Activated naive CD8-positive, alpha-beta T cell treated with anti-CD3 and anti-CD28 coated beads for 36 hours (primary cell): ENCODE measurements around the gene HLA-E. TPM values are rescaled to one million over a fixed set of nuclear protein-coding genes. Genes with fewer than 3 reads are reported as not detected.
A peak's percentile ranks its signal among the peaks of the same experiment; 100 is the strongest.
"Not testable (repeated sequence)": the region's sequence is repeated elsewhere in the genome, so short reads cannot be mapped to it uniquely, and the experiment has no call there.

Experiments used
- DNase-seq: peaks from one replicate; pipeline ENCODE4 v3.0.0; 2021
- H3K27ac Mint-ChIP-seq: one replicate; pipeline ENCODE4 v1.8.0; 2022; ENCODE audit warnings: mild to moderate bottlenecking, moderate library complexity, mixed read lengths
- H3K27me3 Mint-ChIP-seq: one replicate; pipeline ENCODE4 v1.8.0; 2022; ENCODE audit warnings: mild to moderate bottlenecking, mixed read lengths
- H3K36me3 Mint-ChIP-seq: one replicate; pipeline ENCODE4 v1.8.0; 2021; ENCODE audit warnings: mild to moderate bottlenecking, mixed read lengths
- H3K4me1 Mint-ChIP-seq: one replicate; pipeline ENCODE4 v1.8.0; 2021; ENCODE audit warnings: mixed read lengths
- H3K4me3 Mint-ChIP-seq: one replicate; pipeline ENCODE4 v1.8.0; 2022; ENCODE audit warnings: mild to moderate bottlenecking, moderate library complexity, mixed read lengths
- H3K9me3 Mint-ChIP-seq: one replicate; pipeline ENCODE4 v1.8.0; 2022; ENCODE audit warnings: mixed read lengths
- total RNA-seq, 2 experiments: library from RNA; stranded (reverse); gene quantifications; one replicate each; pipeline ENCODE4 v1.2.3, GENCODE V29; 2021

HLA-E gene
- total RNA-seq, 2 experiments from 2014 or later: 481 to 482 TPM

DNA sequence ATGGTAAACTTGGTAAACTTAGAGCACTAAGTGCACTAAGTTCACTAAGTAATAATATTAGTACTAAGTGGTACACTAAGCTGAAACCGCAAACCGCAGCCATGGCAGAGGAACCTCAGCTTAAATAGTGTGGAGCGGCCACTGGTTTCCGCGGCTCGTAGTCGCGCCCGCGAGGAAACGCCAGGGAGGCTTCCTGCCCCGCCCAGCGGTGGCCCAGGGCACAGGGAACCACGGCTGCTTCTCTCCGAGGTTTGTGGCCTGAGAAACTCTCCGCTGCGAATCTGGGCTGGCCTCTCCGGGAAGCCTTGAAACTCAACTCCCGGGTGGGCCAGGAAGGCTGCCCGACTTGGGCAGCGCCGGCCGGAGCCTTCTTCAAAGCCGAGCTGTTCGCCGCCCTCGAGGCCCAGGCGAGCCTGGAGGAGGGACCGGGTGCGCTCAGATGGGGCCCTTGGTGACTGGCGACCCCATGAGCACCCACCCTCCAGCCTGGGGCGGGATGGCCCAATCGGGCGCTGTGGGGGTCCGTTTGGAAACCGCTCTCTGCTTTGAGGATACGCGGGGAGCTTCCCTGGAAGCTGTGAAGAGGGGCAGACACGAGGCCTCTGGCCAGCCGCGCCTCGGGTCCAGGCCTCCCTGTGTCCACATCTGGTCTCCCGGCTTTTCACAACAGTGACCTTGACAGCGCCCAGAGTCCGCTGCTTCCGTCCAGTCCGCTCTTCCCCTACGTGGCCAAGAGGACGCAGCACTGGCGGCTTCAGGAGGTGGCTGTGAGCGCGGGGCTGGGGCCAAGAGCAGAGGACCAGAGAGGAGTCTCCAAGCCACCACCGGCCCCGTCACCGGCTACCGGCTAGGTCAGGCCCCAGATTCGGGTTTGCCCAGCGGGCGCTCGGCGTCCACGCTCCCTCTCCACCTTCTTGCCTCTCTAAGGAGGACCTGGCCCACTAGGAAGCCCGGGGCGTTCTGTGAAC, 25.4 kb upstream of the HLA-E start:
- peaks cover 90% of the 10 kb centered on the region for H3K27me3 Mint-ChIP-seq
- H3K4me1 Mint-ChIP-seq: peaks cover 27% of the 10 kb centered on the region
- H3K27ac Mint-ChIP-seq: no peak overlapping the region
- H3K9me3 Mint-ChIP-seq: peaks cover 13% of the 10 kb centered on the region
- no peaks in the 10 kb centered on the region for H3K36me3 Mint-ChIP-seq
- peak; percentile 70 for DNase-seq
- H3K4me3 Mint-ChIP-seq: no peak overlapping the region

GRCh38 chr6:30465595-30466306, 23.6 kb upstream of the HLA-E start:
- H3K4me1 Mint-ChIP-seq: peaks cover 27% of the 10 kb centered on the region
- no peaks in the 10 kb centered on the region for H3K9me3 Mint-ChIP-seq
- no peak overlapping the region for H3K27ac Mint-ChIP-seq
- peaks cover 86% of the 10 kb centered on the region for H3K27me3 Mint-ChIP-seq
- H3K4me3 Mint-ChIP-seq: peak overlapping the region; percentile 30
- H3K36me3 Mint-ChIP-seq: no peaks in the 10 kb centered on the region
- no peak for DNase-seq

- no peak for DNase-seq
- Mint-ChIP-seq H3K27me3 (peaks cover 78% of the 10 kb centered on the region), H3K4me1 (peaks cover 9% of the 10 kb centered on the region), H3K36me3 (no peaks in the 10 kb centered on the region), H3K27ac (no peak overlapping the region), H3K9me3 (no peaks in the 10 kb centered on the region), H3K4me3 (no peak overlapping the region)
These were observed 18.3 kb upstream of the HLA-E start for GRCh38 chr6:30470968-30471367.

DNA sequence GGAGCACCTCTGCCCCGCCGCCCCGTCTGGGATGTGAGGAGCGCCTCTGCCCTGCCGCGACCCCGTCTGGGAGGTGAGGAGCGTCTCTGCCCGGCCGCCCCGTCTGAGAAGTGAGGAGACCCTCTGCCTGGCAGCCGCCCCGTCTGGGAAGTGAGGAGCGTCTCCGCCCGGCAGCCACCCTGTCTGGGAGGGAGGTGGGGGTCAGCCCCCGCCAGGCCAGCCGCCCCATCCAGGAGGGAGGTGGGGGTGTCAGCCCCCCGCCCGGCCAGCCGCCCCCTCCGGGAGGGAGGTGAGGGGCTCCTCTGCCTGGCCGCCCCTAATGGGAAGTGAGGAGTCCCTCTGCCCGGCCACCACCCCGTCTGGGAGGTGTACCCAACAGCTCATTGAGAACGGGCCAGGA, 14.2 kb upstream of the HLA-E start:
- H3K4me3 Mint-ChIP-seq, H3K27ac Mint-ChIP-seq, DNase-seq, H3K4me1 Mint-ChIP-seq, H3K36me3 Mint-ChIP-seq, H3K9me3 Mint-ChIP-seq: not testable (repeated sequence)
- peaks cover 83% of the 10 kb centered on the region for H3K27me3 Mint-ChIP-seq

GRCh38 chr6:30480536-30481156, 8.7 kb upstream of the HLA-E start:
- Mint-ChIP-seq H3K9me3 (no peaks in the 10 kb centered on the region), H3K4me1 (peaks cover 24% of the 10 kb centered on the region), H3K4me3 (peak overlapping the region; percentile 25), H3K27me3 (peaks cover 71% of the 10 kb centered on the region), H3K36me3 (no peaks in the 10 kb centered on the region), H3K27ac (no peak overlapping the region)
- DNase-seq: peak; percentile 52

- no peaks in the 10 kb centered on the region for H3K36me3 Mint-ChIP-seq
- no peak overlapping the region for H3K27ac Mint-ChIP-seq
- H3K4me1 Mint-ChIP-seq: peaks cover 30% of the 10 kb centered on the region
- peaks cover 66% of the 10 kb centered on the region for H3K27me3 Mint-ChIP-seq
- peak overlapping the region; percentile 36 for H3K4me3 Mint-ChIP-seq
- no peaks in the 10 kb centered on the region for H3K9me3 Mint-ChIP-seq
- DNase-seq: peak; percentile 36
These were observed 7.9 kb upstream of the HLA-E start for GRCh38 chr6:30481211-30481964.

DNA sequence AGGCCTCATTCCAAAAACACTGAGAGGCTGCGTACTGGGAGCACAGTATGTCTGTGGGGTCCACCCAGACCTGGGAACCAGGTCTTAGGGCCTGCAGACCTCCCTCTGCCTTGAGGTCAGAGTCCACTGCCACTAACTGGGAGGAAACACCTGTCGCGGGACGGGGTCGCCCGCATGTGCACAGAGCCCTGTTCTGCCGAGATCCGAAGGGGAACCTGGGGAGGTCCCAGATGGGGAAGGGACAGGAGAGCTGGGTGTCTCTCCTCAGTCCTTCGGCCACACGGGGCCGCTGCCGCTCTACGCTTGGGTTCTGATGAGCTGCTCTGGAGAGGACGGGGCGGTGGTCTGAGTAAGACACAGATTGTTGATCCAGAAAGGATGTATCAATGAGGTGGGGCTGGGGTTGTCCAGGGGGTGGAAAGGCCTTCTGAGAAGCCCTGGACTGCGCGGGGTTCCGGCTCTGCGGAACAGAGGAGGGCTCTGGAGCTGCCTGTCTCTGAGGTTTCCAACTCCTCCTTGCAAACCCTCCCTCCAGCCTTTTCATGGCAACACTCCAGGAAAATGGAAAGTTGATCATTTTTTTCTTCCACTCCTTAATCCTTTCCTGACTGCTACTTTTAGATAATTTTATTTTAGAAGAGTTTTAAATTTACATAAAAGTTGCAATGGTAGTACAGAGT, 7.2 kb upstream of the HLA-E start:
- peak overlapping the region; percentile 36 for H3K4me3 Mint-ChIP-seq
- H3K27ac Mint-ChIP-seq, H3K9me3 Mint-ChIP-seq, H3K36me3 Mint-ChIP-seq: not testable (repeated sequence)
- peak; percentile 84 for DNase-seq
- peaks cover 37% of the 10 kb centered on the region for H3K4me1 Mint-ChIP-seq
- H3K27me3 Mint-ChIP-seq: peaks cover 59% of the 10 kb centered on the region

DNA sequence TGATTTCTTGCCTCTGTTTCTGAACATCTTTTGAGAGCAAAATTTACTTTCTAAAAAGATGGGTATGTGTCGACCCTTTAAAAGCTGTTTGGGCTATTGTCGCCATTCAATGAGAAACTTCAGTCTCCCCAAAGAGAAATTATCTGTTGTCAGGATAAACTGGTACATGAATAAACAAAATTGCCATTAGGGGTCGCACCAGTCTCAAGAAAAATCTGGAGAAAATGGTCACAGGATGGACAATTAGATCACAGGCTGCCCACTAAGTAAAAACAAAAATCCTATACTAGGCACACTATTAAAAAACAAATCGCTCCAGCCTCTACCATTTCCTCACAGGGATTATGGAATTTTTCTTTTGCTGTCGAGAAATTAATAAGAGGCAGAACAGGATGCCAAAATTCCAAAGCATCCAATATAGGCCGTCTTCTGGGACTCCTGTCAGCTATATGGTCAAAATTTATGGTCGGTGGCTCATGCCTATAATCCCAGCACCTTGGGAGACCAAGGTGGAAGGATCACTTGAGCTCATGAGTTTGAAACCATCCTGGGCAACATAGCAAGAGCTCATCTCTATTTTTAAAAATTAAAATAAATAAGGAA, 5.5 kb upstream of the HLA-E start:
- Mint-ChIP-seq H3K36me3 (peaks cover 4% of the 10 kb centered on the region), H3K9me3 (peaks cover 4% of the 10 kb centered on the region), H3K27me3 (peaks cover 42% of the 10 kb centered on the region), H3K4me1 (peaks cover 44% of the 10 kb centered on the region), H3K4me3 (no peak overlapping the region), H3K27ac (no peak overlapping the region)
- DNase-seq: no peak

DNA sequence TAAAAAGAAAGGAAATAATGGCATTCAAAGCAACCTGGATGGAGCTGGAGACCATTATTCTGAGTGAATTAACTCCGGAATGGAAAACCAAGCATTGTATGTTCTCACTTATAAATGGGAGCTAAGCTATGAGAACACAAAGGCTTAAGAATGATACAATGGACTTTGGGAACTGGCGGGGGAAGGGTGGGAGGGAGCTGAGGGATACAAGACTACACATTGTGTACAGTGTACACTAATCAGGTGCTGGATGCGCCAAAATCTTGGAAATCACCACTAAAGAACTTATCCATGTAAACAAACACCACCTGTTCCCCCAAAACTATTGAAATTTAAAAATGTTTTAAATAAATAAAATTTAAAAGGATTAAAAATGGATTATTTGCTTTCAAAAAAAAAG, 4.1 kb upstream of the HLA-E start:
- Mint-ChIP-seq H3K4me3 (no peak overlapping the region), H3K27ac (no peak overlapping the region), H3K9me3 (peaks cover 7% of the 10 kb centered on the region), H3K4me1 (peaks cover 47% of the 10 kb centered on the region), H3K27me3 (peaks cover 31% of the 10 kb centered on the region), H3K36me3 (peaks cover 16% of the 10 kb centered on the region)
- no peak for DNase-seq

DNA sequence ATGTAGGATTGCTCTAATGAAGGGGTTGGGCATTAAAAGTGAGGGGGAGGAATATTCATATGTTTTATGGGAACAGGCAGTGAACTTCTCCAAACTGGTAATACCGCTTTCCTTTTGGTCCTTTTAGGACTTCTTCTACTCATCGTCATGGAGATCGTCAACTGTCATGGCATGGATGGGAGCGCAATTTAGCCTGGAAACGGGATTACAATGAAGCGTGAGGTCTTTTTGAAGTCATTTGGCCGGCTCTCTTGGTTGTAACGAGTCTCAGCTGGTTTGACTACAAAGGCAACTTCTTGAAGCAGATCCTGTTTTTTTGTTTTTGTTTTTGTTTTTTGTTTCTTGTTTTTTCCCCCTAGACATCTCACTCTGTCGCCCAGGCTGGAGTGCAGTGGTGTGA, 1.4 kb upstream of the HLA-E start:
- Mint-ChIP-seq H3K36me3 (peaks cover 43% of the 10 kb centered on the region), H3K4me1 (peaks cover 47% of the 10 kb centered on the region), H3K27me3 (peaks cover 16% of the 10 kb centered on the region), H3K9me3 (peaks cover 7% of the 10 kb centered on the region), H3K4me3 (peak overlapping the region; percentile 50), H3K27ac (peak overlapping the region; percentile 89)
- DNase-seq: no peak

GRCh38 chr6:30488697-30489080, 620 bp upstream of the HLA-E start:
- Mint-ChIP-seq H3K4me3 (peak overlapping the region; percentile 96), H3K4me1 (peaks cover 52% of the 10 kb centered on the region), H3K27me3 (peaks cover 11% of the 10 kb centered on the region), H3K27ac (peak overlapping the region; percentile 98), H3K36me3 (peaks cover 50% of the 10 kb centered on the region)
- DNase-seq, H3K9me3 Mint-ChIP-seq: not testable (repeated sequence)

DNA sequence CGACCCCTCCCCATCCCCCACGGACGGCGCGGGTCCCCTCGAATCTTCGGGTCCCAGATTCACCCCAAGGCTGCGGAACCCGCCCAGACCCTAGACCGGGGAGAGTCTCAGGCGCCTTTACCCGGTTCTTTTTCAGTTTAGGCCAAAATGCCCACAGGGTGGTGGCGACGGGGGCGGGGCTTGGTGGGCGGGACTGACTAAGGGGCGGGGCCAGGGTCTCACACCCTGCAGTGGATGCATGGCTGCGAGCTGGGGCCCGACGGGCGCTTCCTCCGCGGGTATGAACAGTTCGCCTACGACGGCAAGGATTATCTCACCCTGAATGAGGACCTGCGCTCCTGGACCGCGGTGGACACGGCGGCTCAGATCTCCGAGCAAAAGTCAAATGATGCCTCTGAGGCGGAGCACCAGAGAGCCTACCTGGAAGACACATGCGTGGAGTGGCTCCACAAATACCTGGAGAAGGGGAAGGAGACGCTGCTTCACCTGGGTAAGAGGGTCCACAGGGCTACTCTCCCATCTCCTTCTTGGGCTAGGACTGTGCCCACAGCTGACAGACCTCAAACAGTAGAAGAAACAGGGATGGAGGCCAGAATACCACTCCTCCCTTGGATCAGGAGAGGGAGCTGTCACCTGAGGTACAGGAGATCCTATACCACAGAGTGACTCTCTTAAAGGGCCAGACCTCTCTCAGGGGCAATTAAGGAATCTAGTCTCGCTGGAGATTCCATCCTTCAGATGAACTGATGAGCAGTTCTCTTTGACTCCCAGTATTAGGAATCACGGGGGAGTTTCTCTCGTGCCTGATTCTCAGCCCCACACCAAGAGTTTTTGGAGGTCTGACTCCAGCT, 942 bp downstream of the HLA-E start:
- peak; percentile 80 for DNase-seq
- peaks cover 11% of the 10 kb centered on the region for H3K27me3 Mint-ChIP-seq
- peak overlapping the region; percentile 98 for H3K27ac Mint-ChIP-seq
- H3K4me1 Mint-ChIP-seq: peaks cover 64% of the 10 kb centered on the region
- H3K4me3 Mint-ChIP-seq: peak overlapping the region; percentile 96
- H3K9me3 Mint-ChIP-seq: peaks cover 7% of the 10 kb centered on the region
- H3K36me3 Mint-ChIP-seq: peaks cover 65% of the 10 kb centered on the region

DNA sequence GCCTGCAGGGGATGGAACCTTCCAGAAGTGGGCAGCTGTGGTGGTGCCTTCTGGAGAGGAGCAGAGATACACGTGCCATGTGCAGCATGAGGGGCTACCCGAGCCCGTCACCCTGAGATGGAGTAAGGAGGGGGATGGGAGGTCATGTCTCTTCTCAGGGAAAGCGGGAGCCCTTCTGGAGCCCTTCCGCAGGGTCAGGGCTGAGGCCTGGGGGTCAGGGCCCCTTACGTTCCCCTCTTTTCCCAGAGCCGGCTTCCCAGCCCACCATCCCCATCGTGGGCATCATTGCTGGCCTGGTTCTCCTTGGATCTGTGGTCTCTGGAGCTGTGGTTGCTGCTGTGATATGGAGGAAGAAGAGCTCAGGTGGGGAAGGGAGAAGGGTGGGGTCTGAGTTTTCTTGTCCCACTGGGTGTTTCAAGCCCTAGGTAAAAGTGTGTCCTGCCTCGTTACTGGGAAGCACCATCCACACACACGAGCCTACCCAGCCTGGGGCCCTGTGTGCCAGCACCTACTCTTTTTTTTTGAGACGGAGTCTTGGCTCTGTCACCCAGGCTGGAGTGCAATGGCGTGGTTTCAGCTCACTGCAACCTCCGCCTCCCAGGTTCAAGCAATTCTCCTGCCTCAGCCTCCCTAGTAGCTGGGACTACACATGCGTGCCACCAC, 2.1 kb downstream of the HLA-E start:
- Mint-ChIP-seq H3K36me3 (peaks cover 67% of the 10 kb centered on the region), H3K27ac (peak overlapping the region; percentile 98), H3K27me3 (peaks cover 11% of the 10 kb centered on the region), H3K4me3 (peak overlapping the region; percentile 96), H3K4me1 (peaks cover 68% of the 10 kb centered on the region)
- not testable (repeated sequence) for H3K9me3 Mint-ChIP-seq
- DNase-seq: peak; percentile 19
